Natural killer cell (primary cell): ENCODE results near the gene AHR. TPM values are rescaled to one million over a fixed set of nuclear protein-coding genes. Genes with fewer than 3 reads are reported as not detected.

Experiments used
- ATAC-seq, 3 donors: fragments of 150-1000 bp in 2 of 3; fragments of 200-7000 bp in 1 of 3; cut with Tn5 transposase; 1 replicate in 1 of 3; 2 replicates in 2 of 3; pipeline ENCODE4 v1.10.0; 2021; ENCODE audit warnings: mild to moderate bottlenecking in 2 of 3, moderate library complexity in 2 of 3
- DNase-seq, 2 donors: peaks; one replicate each; pipeline versions ENCODE4 v3.0.0 to v3.0.0-alpha.2; 2013 to 2021; ENCODE audit warnings: mixed read lengths in 1 of 2
- H3K27ac ChIP-seq: one replicate; pipeline ENCODE4 v1.5.1; 2013; ENCODE audit warnings: mild to moderate bottlenecking, low read length
- H3K27me3 ChIP-seq: one replicate; pipeline ENCODE4 v1.6.1; 2013; ENCODE audit warnings: low read length; ENCODE audit not compliant: control insufficient read depth, insufficient read depth
- H3K36me3 ChIP-seq: one replicate; pipeline ENCODE4 v1.6.1; 2013; ENCODE audit warnings: low read length; ENCODE audit not compliant: control insufficient read depth, insufficient read depth
- H3K4me1 ChIP-seq: one replicate; pipeline ENCODE4 v1.6.1; 2013; ENCODE audit warnings: low read length; ENCODE audit not compliant: control insufficient read depth, insufficient read depth
- H3K4me3 ChIP-seq: one replicate; pipeline ENCODE4 v1.5.1; 2013; ENCODE audit warnings: low read length
- H3K9me3 ChIP-seq: one replicate; pipeline ENCODE4 v1.6.1; 2013; ENCODE audit warnings: low read length; ENCODE audit not compliant: control insufficient read depth, insufficient read depth
- H3K27ac Mint-ChIP-seq, 2 donors: one replicate each; pipeline ENCODE4 v1.8.0; 2022; ENCODE audit warnings: mild to moderate bottlenecking in 2 of 2, mixed read lengths in 2 of 2, moderate library complexity in 1 of 2
- H3K27me3 Mint-ChIP-seq, 2 donors: one replicate each; pipeline ENCODE4 v1.8.0; 2022; ENCODE audit warnings: low read depth in 2 of 2, mixed read lengths in 2 of 2
- H3K36me3 Mint-ChIP-seq: one replicate; pipeline ENCODE4 v1.8.0; 2022; ENCODE audit warnings: mixed read lengths
- H3K4me1 Mint-ChIP-seq, 2 donors: one replicate each; pipeline ENCODE4 v1.8.0; 2022; ENCODE audit warnings: mixed read lengths in 2 of 2
- H3K4me3 Mint-ChIP-seq: one replicate; pipeline ENCODE4 v1.8.0; 2022; ENCODE audit warnings: mild to moderate bottlenecking, moderate library complexity, mixed read lengths
- H3K9me3 Mint-ChIP-seq, 2 donors: one replicate each; pipeline ENCODE4 v1.8.0; 2022; ENCODE audit warnings: mixed read lengths in 2 of 2
- WGBS: methylation state at CpG from one replicate; pipeline ENCODE4 v1.1.7; 2013; ENCODE audit warnings: missing lambda C conversion rate; ENCODE audit not compliant: insufficient coverage; 5-methylcytosine and 5-hydroxymethylcytosine counted together
- intact Hi-C: fragments of 100-400 bp; cut with micrococcal nuclease; formaldehyde crosslinking; loops from one replicate; pipeline ENCODE4 v1.14.2; 2022
- total RNA-seq, 4 donors: library from RNA; stranded (reverse); fragments of 120-200 nt in 1 of 4; gene quantifications; one replicate each; pipeline versions ENCODE4 v1.2.3 to v1.2.4, GENCODE V29; 2013 to 2022
- TF ChIP-seq, protein P1 (sequence below): fragments of 200-600 bp; IDR thresholded peaks from one replicate; pipeline ENCODE4 v1.8.0; 2022; ENCODE audit warnings: antibody characterized with exemption

AHR gene
- total RNA-seq, 3 donors from 2014 or later (not counting 1 experiment from before 2014, with no cell fraction given): 20.7 to 54.7 (median 44.9) TPM

GRCh38 chr7:17307000-17307399 lies 8.5 kb downstream of the AHR start:
- TF ChIP-seq, protein P1, sequence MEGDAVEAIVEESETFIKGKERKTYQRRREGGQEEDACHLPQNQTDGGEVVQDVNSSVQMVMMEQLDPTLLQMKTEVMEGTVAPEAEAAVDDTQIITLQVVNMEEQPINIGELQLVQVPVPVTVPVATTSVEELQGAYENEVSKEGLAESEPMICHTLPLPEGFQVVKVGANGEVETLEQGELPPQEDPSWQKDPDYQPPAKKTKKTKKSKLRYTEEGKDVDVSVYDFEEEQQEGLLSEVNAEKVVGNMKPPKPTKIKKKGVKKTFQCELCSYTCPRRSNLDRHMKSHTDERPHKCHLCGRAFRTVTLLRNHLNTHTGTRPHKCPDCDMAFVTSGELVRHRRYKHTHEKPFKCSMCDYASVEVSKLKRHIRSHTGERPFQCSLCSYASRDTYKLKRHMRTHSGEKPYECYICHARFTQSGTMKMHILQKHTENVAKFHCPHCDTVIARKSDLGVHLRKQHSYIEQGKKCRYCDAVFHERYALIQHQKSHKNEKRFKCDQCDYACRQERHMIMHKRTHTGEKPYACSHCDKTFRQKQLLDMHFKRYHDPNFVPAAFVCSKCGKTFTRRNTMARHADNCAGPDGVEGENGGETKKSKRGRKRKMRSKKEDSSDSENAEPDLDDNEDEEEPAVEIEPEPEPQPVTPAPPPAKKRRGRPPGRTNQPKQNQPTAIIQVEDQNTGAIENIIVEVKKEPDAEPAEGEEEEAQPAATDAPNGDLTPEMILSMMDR: no peak
- no peaks in the 10 kb centered on the region for H3K4me1 ChIP-seq
- intact Hi-C loops: no loop called here
- H3K27me3 ChIP-seq: no peaks in the 10 kb centered on the region
- H3K27ac ChIP-seq: no peak overlapping the region
- Mint-ChIP-seq H3K4me3 (no peak overlapping the region), H3K27ac (no peak overlapping the region), H3K27me3 (no peaks in the 10 kb centered on the region), H3K4me1 (peaks cover 0 to 8% of the 10 kb centered on the region in 2 donors), H3K9me3 (no peaks in the 10 kb centered on the region), H3K36me3 (no peaks in the 10 kb centered on the region)
- no peak for ATAC-seq
- H3K4me3 ChIP-seq: no peak overlapping the region
- peaks cover 6% of the 10 kb centered on the region for H3K36me3 ChIP-seq
- WGBS: 58% methylated on average over 1 of the region's 1 CpG
- no peak for DNase-seq
- H3K9me3 ChIP-seq: no peaks in the 10 kb centered on the region

DNA sequence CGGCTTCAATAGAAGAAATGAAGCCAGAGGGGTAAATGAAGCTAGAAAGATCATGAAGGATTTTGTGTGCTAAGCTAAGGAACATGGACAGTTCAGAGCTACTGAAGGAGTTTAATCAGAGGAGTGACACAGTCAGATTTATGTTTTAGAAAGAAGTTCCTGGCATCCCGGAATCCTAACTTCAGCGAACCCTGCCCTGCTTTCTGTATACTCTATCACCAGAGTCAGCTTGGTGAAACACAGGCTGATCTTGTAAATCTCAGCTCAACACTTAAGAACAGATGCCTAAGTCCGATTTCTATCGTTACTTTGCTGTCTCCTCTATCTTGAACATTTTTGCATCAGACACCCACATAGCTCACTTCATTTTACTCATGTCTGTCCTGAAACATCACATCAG lies 9.1 kb downstream of the AHR start:
- H3K36me3 Mint-ChIP-seq: no peaks in the 10 kb centered on the region
- no peak for ATAC-seq
- DNase-seq: no peak
- no peaks in the 10 kb centered on the region for H3K9me3 Mint-ChIP-seq
- no peak overlapping the region for H3K27ac Mint-ChIP-seq
- no peaks in the 10 kb centered on the region for H3K27me3 Mint-ChIP-seq
- Histone ChIP-seq H3K27ac (no peak overlapping the region), H3K36me3 (peaks cover 6% of the 10 kb centered on the region), H3K4me3 (no peak overlapping the region), H3K9me3 (no peaks in the 10 kb centered on the region), H3K27me3 (no peaks in the 10 kb centered on the region), H3K4me1 (no peaks in the 10 kb centered on the region)
- 81% methylated on average over 5 of the region's 5 CpGs for WGBS
- intact Hi-C loops: no loop called here
- TF ChIP-seq, protein P1: no peak
- H3K4me1 Mint-ChIP-seq: peaks cover 0 to 8% of the 10 kb centered on the region in 2 donors
- H3K4me3 Mint-ChIP-seq: no peak overlapping the region

DNA sequence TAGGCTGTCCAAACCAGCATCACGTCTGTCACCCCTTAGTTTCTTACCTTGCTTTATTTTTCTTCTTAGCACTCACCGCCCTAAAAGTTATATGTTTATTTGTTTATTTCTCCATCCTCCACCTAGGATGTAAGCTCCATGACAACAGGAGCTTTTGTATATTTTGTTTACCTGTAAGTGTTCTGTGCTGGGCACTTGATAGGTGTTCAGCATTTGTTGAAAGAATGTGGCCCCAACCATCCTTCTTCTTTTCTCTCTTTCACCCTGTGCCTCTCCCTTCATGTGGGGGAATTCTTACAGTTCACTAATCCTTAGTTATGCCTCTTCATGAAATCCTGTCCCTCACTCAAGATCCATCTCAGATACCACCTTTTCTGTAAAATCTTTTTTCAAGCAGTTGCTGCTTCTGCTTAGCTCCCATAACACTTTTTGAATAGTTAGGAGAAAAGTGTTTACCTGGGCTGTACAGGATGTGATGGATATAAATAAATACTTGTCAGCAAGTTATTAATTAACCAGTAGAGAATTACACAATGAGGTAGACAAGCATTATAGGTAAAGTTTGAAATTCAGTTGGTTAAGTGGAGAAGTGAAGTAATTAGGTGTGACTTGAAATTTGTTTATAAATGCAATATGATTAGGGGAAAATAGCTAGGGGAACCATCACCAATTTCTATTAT lies 9.7 kb downstream of the AHR start:
- Histone ChIP-seq H3K27me3 (no peaks in the 10 kb centered on the region), H3K4me1 (no peaks in the 10 kb centered on the region), H3K9me3 (no peaks in the 10 kb centered on the region), H3K36me3 (peaks cover 6% of the 10 kb centered on the region), H3K4me3 (no peak overlapping the region), H3K27ac (no peak overlapping the region)
- TF ChIP-seq, protein P1: no peak
- ATAC-seq (no peak), DNase-seq (no peak)
- 100% methylated on average over 1 of the region's 2 CpGs for WGBS
- Mint-ChIP-seq H3K36me3 (no peaks in the 10 kb centered on the region), H3K27me3 (no peaks in the 10 kb centered on the region), H3K4me3 (no peak overlapping the region), H3K4me1 (peaks cover 0 to 8% of the 10 kb centered on the region in 2 donors), H3K9me3 (no peaks in the 10 kb centered on the region), H3K27ac (no peak overlapping the region)
- intact Hi-C loops: no loop called here

GRCh38 chr7:17311194-17311593 lies 12.7 kb downstream of the AHR start:
- intact Hi-C loops: no loop called here
- Histone ChIP-seq H3K9me3 (no peaks in the 10 kb centered on the region), H3K36me3 (peaks cover 6% of the 10 kb centered on the region), H3K27ac (no peak overlapping the region), H3K4me1 (no peaks in the 10 kb centered on the region), H3K27me3 (no peaks in the 10 kb centered on the region), H3K4me3 (no peak overlapping the region)
- TF ChIP-seq, protein P1: no peak
- ATAC-seq (no peak), DNase-seq (no peak)
- no peaks in the 10 kb centered on the region for H3K27me3 Mint-ChIP-seq
- no peaks in the 10 kb centered on the region for H3K36me3 Mint-ChIP-seq
- no peaks in the 10 kb centered on the region for H3K4me1 Mint-ChIP-seq
- 92% methylated on average over 4 of the region's 4 CpGs for WGBS
- H3K27ac Mint-ChIP-seq: no peak overlapping the region
- no peak overlapping the region for H3K4me3 Mint-ChIP-seq
- H3K9me3 Mint-ChIP-seq: no peaks in the 10 kb centered on the region
